DMS53 (cell line): ENCODE data around the gene RGS9.
"Not testable (repeated sequence)": the region's sequence is repeated elsewhere in the genome, so short reads cannot be mapped to it uniquely, and the experiment has no call there.

Experiments used
- DNase-seq: peaks from one replicate; lab custom pipeline; 2025; lab: John Stamatoyannopoulos, UW

RGS9 gene

GRCh38 chr17:65156835-65157565 is 19.8 kb downstream of the RGS9 start:
- DNase-seq = no peak

- no peak for DNase-seq
Measured at GRCh38 chr17:65158041-65158440, 20.9 kb downstream of the RGS9 start.

GRCh38 chr17:65158622-65159021 is 21.5 kb downstream of the RGS9 start:
- no peak for DNase-seq

- DNase-seq = no peak
Measured at GRCh38 chr17:65160516-65160915, 23.3 kb downstream of the RGS9 start.

- peak; percentile 90 for DNase-seq
Measured at GRCh38 chr17:65163990-65164495, 26.9 kb downstream of the RGS9 start.

GRCh38 chr17:65166787-65167186 is 29.6 kb downstream of the RGS9 start:
- no peak for DNase-seq

- DNase-seq = no peak
Measured at GRCh38 chr17:65167566-65167965, 30.4 kb downstream of the RGS9 start.

- DNase-seq = no peak
Measured at GRCh38 chr17:65169691-65170090, 32.5 kb downstream of the RGS9 start.

- DNase-seq = peak; percentile 89
Measured at GRCh38 chr17:65170839-65171238, 33.7 kb downstream of the RGS9 start.

GRCh38 chr17:65171752-65172151 is 34.6 kb downstream of the RGS9 start:
- no peak for DNase-seq

- DNase-seq = no peak
Measured at GRCh38 chr17:65172496-65173136, 35.4 kb downstream of the RGS9 start.

GRCh38 chr17:65173284-65173793 is 36.2 kb downstream of the RGS9 start:
- DNase-seq = peak; percentile 44

- DNase-seq = no peak
Measured at GRCh38 chr17:65173976-65174683, 37.0 kb downstream of the RGS9 start.

GRCh38 chr17:65174974-65175373 is 37.8 kb downstream of the RGS9 start:
- no peak for DNase-seq

- DNase-seq = no peak
Measured at GRCh38 chr17:65175952-65176351, 38.8 kb downstream of the RGS9 start.

GRCh38 chr17:65176646-65177409 is 39.7 kb downstream of the RGS9 start:
- DNase-seq = no peak

- DNase-seq = no peak
Measured at GRCh38 chr17:65177901-65178300, 40.7 kb downstream of the RGS9 start.

- DNase-seq = not testable (repeated sequence)
Measured at GRCh38 chr17:65180276-65180675, 43.1 kb downstream of the RGS9 start.

GRCh38 chr17:65180752-65181236 is 43.6 kb downstream of the RGS9 start:
- not testable (repeated sequence) for DNase-seq

- no peak for DNase-seq
Measured at GRCh38 chr17:65181237-65182061, 44.3 kb downstream of the RGS9 start.

GRCh38 chr17:65182233-65182632 is 45.1 kb downstream of the RGS9 start:
- DNase-seq = no peak
